ENCODE data around the gene ARHGAP10.

DNA sequence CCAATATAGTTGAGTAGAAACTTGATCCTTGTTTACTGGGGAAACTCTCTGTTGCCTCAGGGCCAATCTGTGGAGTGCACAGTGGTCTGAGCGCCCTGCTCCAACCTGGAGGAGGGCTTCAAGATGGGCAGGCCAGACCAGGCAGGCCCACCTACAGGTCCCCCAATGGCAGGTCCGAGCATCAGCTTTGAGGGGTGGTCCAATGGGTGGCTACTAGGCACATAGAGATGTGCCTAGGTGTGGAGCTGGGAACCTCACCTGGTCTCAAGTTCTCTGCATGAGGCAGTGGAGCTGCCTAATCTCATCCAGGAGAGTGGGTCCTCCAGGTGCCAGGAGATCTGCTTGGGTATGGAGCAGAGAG is 252.9 kb downstream of the ARHGAP10 start:
- TF ChIP-seq, protein P1, sequence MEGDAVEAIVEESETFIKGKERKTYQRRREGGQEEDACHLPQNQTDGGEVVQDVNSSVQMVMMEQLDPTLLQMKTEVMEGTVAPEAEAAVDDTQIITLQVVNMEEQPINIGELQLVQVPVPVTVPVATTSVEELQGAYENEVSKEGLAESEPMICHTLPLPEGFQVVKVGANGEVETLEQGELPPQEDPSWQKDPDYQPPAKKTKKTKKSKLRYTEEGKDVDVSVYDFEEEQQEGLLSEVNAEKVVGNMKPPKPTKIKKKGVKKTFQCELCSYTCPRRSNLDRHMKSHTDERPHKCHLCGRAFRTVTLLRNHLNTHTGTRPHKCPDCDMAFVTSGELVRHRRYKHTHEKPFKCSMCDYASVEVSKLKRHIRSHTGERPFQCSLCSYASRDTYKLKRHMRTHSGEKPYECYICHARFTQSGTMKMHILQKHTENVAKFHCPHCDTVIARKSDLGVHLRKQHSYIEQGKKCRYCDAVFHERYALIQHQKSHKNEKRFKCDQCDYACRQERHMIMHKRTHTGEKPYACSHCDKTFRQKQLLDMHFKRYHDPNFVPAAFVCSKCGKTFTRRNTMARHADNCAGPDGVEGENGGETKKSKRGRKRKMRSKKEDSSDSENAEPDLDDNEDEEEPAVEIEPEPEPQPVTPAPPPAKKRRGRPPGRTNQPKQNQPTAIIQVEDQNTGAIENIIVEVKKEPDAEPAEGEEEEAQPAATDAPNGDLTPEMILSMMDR (IDR thresholded peaks at IDR 0.05), result no peak
- TF ChIP-seq EZH2 (IDR thresholded peaks at IDR 0.05; ENCODE audit: borderline replicate concordance, insufficient read depth, low read depth, low read length, poor library complexity, severe bottlenecking), result no peak

Measured in B cell (primary cell).